GM19099 (cell line): ENCODE data around the gene TRIM24.

Source experiments
- POLR2A ChIP-seq: IDR thresholded peaks from 3 replicates; pipeline ENCODE4 v1.6.1; 2011; ENCODE audit warnings: low read depth; ENCODE audit not compliant: insufficient read length; ENCODE audit errors: extremely low read depth

TRIM24 gene

DNA sequence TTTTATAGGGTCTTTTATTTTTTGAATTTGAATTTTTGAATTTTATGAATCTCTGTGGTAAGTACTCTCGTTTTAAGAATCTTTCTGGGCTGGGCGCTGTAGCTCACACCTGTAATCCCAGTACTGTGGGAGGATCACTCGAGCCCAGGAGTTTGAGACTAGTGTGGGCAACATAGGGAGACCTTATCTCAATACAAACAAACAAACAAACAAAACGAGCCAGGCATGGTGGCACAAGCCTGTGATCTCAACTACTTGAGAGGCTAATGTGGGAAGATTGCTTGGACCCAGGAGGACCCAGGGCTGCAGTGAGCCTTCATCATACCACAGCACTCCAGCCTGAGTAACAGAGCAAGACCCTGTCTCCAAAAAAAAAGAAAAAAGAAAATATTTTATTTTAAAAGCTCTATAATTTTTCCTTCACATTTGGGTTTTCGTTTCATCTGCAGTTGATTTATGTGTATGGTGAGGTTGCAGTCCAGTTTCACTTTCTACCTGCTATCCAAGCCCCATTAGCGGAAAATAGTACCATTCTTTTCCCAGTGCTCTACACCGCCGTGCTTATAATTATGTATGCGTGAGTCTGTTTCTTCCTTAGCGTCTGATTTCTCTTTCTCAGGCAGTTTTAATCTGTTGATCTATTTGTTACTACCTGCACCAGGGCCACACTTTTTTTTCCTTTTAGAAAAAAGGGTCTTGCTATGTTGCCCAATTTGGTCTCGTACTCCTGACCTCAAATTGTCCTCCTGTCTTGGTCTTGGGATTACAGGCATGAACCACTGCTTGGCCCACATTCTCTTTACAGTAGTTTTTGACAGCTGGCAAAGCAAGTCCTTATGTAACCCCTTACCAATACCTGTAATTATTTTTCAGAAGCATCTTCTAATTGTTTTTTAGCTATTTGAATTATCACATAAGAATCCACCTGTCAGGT is 21.7 kb downstream of the TRIM24 start:
- no peak for TF ChIP-seq POLR2A

- no peak for TF ChIP-seq POLR2A
Measured at GRCh38 chr7:138483531-138483930, 23.5 kb downstream of the TRIM24 start.

DNA sequence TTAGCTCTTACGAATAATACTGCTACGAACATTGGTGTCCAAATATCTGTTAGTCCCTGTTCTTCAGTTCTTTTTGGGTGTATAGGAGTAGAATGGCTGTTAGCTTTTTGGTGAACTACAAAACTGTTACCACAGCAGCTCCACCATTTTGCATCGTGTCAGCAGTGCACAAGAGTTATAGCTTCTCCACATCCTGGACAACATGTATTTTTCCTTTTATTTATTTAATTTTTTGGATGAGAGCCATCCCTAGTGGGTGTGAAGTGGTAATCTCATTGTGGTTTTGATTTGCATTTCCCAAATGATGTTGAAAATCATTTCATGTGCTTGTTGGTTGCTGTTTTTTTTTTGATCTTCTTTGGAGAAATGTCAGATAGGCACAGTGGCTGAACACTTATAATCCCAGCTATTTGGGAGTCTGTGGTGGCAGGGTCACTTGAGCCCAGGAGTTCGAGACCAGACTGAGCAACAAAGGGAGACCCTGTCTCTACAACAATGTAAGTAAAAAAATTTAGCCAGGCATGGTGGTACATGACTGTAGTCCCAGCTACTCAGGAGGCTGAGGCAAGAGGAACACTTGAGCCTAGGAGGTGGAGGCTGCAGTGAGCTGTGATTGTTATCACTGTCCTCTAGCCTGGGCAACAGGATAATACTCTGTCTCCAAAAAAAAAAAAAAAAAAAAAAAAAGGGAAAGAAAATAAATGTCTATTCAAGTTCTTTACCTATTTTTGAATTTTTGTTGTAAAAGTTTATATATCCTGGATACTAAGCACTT is 31.7 kb downstream of the TRIM24 start:
- no peak for TF ChIP-seq POLR2A

DNA sequence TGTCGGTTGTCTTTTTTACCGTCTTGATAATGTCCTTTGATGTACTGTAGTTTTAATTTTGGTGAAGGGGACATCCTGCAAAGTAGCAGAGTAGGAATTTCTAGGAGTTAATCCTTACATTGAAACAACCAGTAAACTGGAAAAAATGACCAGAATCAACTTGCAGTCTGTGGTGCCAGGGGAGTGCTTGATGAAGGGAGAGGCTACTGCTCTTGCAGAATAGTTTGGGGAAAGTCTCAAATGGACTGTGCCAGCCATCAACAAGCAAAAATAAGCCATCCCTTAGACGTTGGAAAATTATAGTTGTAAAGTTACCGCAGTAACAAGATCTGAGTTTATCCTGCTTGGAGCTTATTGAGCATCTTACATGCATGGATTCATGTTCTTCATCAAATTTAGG is 32.4 kb downstream of the TRIM24 start:
- no peak for TF ChIP-seq POLR2A

- no peak for TF ChIP-seq POLR2A
Measured at GRCh38 chr7:138493535-138493934, 33.5 kb downstream of the TRIM24 start.

GRCh38 chr7:138495485-138495884 is 35.4 kb downstream of the TRIM24 start:
- no peak for TF ChIP-seq POLR2A

GRCh38 chr7:138499340-138499739 is 39.3 kb downstream of the TRIM24 start:
- TF ChIP-seq POLR2A: no peak

DNA sequence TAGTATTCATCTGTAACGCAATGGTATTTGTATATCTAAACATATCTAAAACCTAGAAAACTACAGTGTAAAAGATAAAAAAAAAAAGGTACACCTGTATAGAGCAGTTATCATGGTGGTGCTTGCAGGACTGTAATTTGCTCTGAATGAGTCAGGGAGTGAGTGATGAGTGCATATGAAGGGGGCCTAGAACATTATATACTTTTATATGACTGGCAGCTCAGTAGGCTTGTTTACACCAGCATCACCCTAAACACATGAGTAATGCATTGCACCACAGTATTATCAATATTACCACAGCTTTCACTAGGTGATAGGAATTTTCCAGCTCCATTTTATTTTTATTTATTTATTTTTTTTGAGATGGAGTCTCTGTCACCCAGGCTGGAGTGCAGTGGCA is 40.8 kb downstream of the TRIM24 start:
- TF ChIP-seq POLR2A: no peak

DNA sequence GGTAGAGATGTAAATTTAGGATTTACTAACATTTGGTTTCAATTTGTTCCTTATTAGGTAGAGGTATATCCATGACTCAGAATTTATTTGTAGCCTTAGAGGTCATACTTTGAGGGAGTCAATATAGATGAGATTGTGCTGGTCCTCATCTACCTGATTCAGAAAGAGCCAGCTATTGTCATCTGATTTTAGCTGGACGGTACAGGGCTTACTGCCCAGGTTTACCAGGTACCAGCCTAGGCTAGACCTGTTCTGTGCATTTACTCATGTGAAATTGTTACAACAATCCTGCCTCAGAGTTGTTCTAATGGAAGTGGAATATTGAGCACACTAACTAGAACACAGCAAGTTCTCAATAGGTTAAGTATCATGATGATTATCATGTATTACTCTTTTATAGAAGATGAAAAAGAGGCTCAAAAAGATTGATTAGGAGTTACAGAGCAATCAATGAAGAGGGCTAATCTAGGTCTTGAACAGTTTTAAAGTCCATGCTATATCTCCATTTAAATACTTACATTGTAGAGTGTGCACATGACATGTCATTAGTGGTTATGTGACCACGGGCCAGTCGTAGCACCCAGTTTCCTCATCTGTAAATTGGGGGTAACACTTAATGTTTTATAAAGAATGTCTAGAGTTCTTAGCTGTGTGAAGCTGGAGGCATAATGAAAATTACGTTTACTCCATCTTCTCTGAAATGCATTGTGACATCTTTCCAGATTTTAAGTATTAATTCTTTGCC is 42.1 kb downstream of the TRIM24 start:
- no peak for TF ChIP-seq POLR2A

- TF ChIP-seq POLR2A: no peak
Measured at GRCh38 chr7:138505361-138505873, 45.4 kb downstream of the TRIM24 start.

DNA sequence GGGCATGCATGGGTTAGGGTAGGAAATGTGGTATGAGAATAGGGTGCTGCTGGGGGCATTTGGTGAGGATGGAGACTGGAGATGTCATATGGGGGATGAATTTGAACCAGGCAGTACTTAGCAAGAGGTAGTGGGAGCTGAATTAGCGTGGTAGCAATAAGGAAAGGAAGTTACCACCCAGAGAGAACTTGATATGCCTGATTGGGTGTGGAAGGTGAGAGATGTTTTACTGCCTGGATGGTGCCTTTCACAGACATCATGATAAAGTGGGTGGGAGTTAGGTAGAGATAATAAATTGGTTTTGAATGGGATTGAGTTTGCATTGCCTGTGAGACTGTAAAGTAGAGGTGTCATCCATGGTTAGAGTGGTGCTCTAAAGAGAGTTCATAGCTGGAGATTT is 46.7 kb downstream of the TRIM24 start:
- no peak for TF ChIP-seq POLR2A

GRCh38 chr7:138510003-138510402 is 49.9 kb downstream of the TRIM24 start:
- no peak for TF ChIP-seq POLR2A

- no peak for TF ChIP-seq POLR2A
Measured at GRCh38 chr7:138512092-138512858, 52.2 kb downstream of the TRIM24 start.

- no peak for TF ChIP-seq POLR2A
Measured at GRCh38 chr7:138512885-138513284, 52.8 kb downstream of the TRIM24 start.
